Endothelial cell of umbilical vein (primary cell): ENCODE results near the gene CCNY.

Experiments used
- CTCF ChIP-seq, 2 donors: IDR thresholded peaks; 1 replicate in 1 of 2; 2 replicates in 1 of 2; pipeline ENCODE4 v1.5.1; 2011; ENCODE audit warnings: low read length in 2 of 2, mild to moderate bottlenecking in 2 of 2, moderate library complexity in 2 of 2, control low read depth in 1 of 2, inconsistent platforms in 1 of 2, low read depth in 1 of 2; ENCODE audit not compliant: insufficient read depth in 1 of 2; ENCODE audit errors: extremely low read depth in 1 of 2
- EZH2 ChIP-seq: IDR thresholded peaks from 2 replicates; pipeline ENCODE4 v1.6.1; 2012; ENCODE audit warnings: borderline replicate concordance, low read depth, mild to moderate bottlenecking, moderate library complexity, low read length, inconsistent platforms; ENCODE audit not compliant: severe bottlenecking
- FOS ChIP-seq: IDR thresholded peaks from 2 replicates; pipeline ENCODE4 v1.6.1; 2011; ENCODE audit warnings: mild to moderate bottlenecking, low read length, moderate library complexity, borderline replicate concordance; ENCODE audit not compliant: insufficient read depth
- MYC ChIP-seq: IDR thresholded peaks from one replicate; pipeline ENCODE4 v1.6.1; 2011; ENCODE audit warnings: mild to moderate bottlenecking, low read depth, low read length
- POLR2A ChIP-seq: IDR thresholded peaks from 2 replicates; pipeline ENCODE4 v1.6.1; 2012; ENCODE audit warnings: low read depth, mild to moderate bottlenecking, control low read depth, low read length

GRCh38 chr10:35541720-35542119, 205.4 kb downstream of the CCNY start:
- no peak for TF ChIP-seq POLR2A
- TF ChIP-seq CTCF (IDR thresholded peaks at IDR 0.05; ENCODE audit: extremely low read depth in 1 of 2, insufficient read depth in 1 of 2, low read depth in 1 of 2, low read length in 2 of 2), result no peak
- TF ChIP-seq EZH2, result no peak
- no peak for TF ChIP-seq FOS
- no peak for TF ChIP-seq MYC
